Eye (tissue), 1 donor: ENCODE data around the gene SMR3A.

Source experiments
- DNase-seq: peaks from one replicate; pipeline ENCODE4 v3.0.0-alpha.2; 2015

Gene SMR3A

GRCh38 chr4:70360460-70360859, at the start of gene SMR3A:
Gene SMR3A, plus strand, starts transcription at chr4:70360760. Its CDS starts 1,356 bp downstream, at chr4:70362116.
- no peak for DNase-seq

- DNase-seq: no peak
Observed at GRCh38 chr4:70313736-70314135, 46.8 kb upstream of the SMR3A start.

- no peak for DNase-seq
Observed at GRCh38 chr4:70315928-70316327, 44.6 kb upstream of the SMR3A start.

GRCh38 chr4:70326052-70326451, 34.5 kb upstream of the SMR3A start:
- DNase-seq: no peak

- no peak for DNase-seq
Observed at GRCh38 chr4:70334681-70335080, 25.9 kb upstream of the SMR3A start, which contains the start of gene CABS1. Gene CABS1, plus strand, starts transcription at chr4:70334981. Its CDS starts 59 bp downstream, at chr4:70335040.

- no peak for DNase-seq
Observed at GRCh38 chr4:70336043-70336442, 24.5 kb upstream of the SMR3A start.

- no peak for DNase-seq
Observed at GRCh38 chr4:70337886-70338420, 22.6 kb upstream of the SMR3A start.

GRCh38 chr4:70356185-70356584, 4.4 kb upstream of the SMR3A start:
- no peak for DNase-seq

- no peak for DNase-seq
Observed at GRCh38 chr4:70359115-70359661, 1.4 kb upstream of the SMR3A start.

GRCh38 chr4:70364002-70364401, 3.4 kb downstream of the SMR3A start:
- DNase-seq: no peak

GRCh38 chr4:70365479-70365878, 4.9 kb downstream of the SMR3A start:
- peak; percentile 70 for DNase-seq

GRCh38 chr4:70367813-70368212, 7.3 kb downstream of the SMR3A start:
- no peak for DNase-seq

GRCh38 chr4:70371987-70372386, 11.4 kb downstream of the SMR3A start:
- DNase-seq: no peak

- DNase-seq: no peak
Observed at GRCh38 chr4:70372760-70373159, 12.2 kb downstream of the SMR3A start.

- no peak for DNase-seq
Observed at GRCh38 chr4:70380578-70380977, 20.0 kb downstream of the SMR3A start.

- DNase-seq: no peak
Observed at GRCh38 chr4:70382691-70383181, 22.2 kb downstream of the SMR3A start, which contains the start of gene SMR3B. Gene SMR3B, plus strand, starts transcription at chr4:70383131. Its CDS starts 1,380 bp downstream, at chr4:70384511.

- DNase-seq: no peak
Observed at GRCh38 chr4:70392057-70392776, 31.7 kb downstream of the SMR3A start.

- DNase-seq: no peak
Observed at GRCh38 chr4:70397580-70397979, 37.0 kb downstream of the SMR3A start, which contains the start of gene OPRPN. Gene OPRPN, plus strand, starts transcription at chr4:70397940. Its CDS starts 1,346 bp downstream, at chr4:70399286.

- DNase-seq: no peak
Observed at GRCh38 chr4:70399319-70399718, 38.8 kb downstream of the SMR3A start.

- no peak for DNase-seq
Observed at GRCh38 chr4:70402762-70403161, 42.2 kb downstream of the SMR3A start.

- DNase-seq: no peak
Observed at GRCh38 chr4:70405765-70406164, 45.2 kb downstream of the SMR3A start.
